ENCODE measurements around the gene UBE2H.

UBE2H gene

GRCh38 chr7:129949292-129950133 is 3.2 kb downstream of the UBE2H start:
- Histone ChIP-seq H3K9me3 (ENCODE audit: insufficient read depth, low read length) (no peaks in the 10 kb centered on the region), H3K36me3 (ENCODE audit: insufficient read depth, insufficient read length, low read length) (peaks cover 2% of the 10 kb centered on the region), H3K27me3 (ENCODE audit: insufficient read depth, insufficient read length) (no peaks in the 10 kb centered on the region), H3K4me3 (ENCODE audit: insufficient read length, low read depth) (peak overlapping the region; percentile 85), H3K9ac (ENCODE audit: insufficient read length, low read depth) (peak overlapping the region; percentile 69), H3K4me1 (ENCODE audit: insufficient read depth, insufficient read length) (no peaks in the 10 kb centered on the region)
- peak; percentile 80 for DNase-seq (ENCODE audit: low read depth, low spot score)
- TF ChIP-seq SUZ12 (IDR thresholded peaks at IDR 0.05; ENCODE audit: extremely low read depth, insufficient read depth, insufficient read length) (no peak), ZNF274 (IDR thresholded peaks at IDR 0.05; ENCODE audit: low read depth, low read length) (no peak), YY1 (IDR thresholded peaks at IDR 0.05; ENCODE audit: insufficient read depth, insufficient read length) (no peak)

GRCh38 chr7:129948877-129949291 is 3.9 kb downstream of the UBE2H start:
- DNase-seq (ENCODE audit: low read depth, low spot score): peak; percentile 90
- no peak overlapping the region for H3K9ac ChIP-seq (ENCODE audit: insufficient read length, low read depth)
- H3K36me3 ChIP-seq (ENCODE audit: insufficient read depth, insufficient read length, low read length): peaks cover 5% of the 10 kb centered on the region
- no peaks in the 10 kb centered on the region for H3K4me1 ChIP-seq (ENCODE audit: insufficient read depth, insufficient read length)
- no peaks in the 10 kb centered on the region for H3K9me3 ChIP-seq (ENCODE audit: insufficient read depth, low read length)
- TF ChIP-seq ZNF274 (IDR thresholded peaks at IDR 0.05; ENCODE audit: low read depth, low read length) (no peak), YY1 (IDR thresholded peaks at IDR 0.05; ENCODE audit: insufficient read depth, insufficient read length) (no peak), SUZ12 (IDR thresholded peaks at IDR 0.05; ENCODE audit: extremely low read depth, insufficient read depth, insufficient read length) (no peak)
- H3K4me3 ChIP-seq (ENCODE audit: insufficient read length, low read depth): no peak overlapping the region
- no peaks in the 10 kb centered on the region for H3K27me3 ChIP-seq (ENCODE audit: insufficient read depth, insufficient read length)

- DNase-seq (ENCODE audit: low read depth, low spot score): no peak
- no peak overlapping the region for H3K9ac ChIP-seq (ENCODE audit: insufficient read length, low read depth)
- H3K4me1 ChIP-seq (ENCODE audit: insufficient read depth, insufficient read length): no peaks in the 10 kb centered on the region
- H3K9me3 ChIP-seq (ENCODE audit: insufficient read depth, low read length): no peaks in the 10 kb centered on the region
- no peak for TF ChIP-seq YY1 (IDR thresholded peaks at IDR 0.05; ENCODE audit: insufficient read depth, insufficient read length)
- no peak for TF ChIP-seq SUZ12 (IDR thresholded peaks at IDR 0.05; ENCODE audit: extremely low read depth, insufficient read depth, insufficient read length)
- no peaks in the 10 kb centered on the region for H3K27me3 ChIP-seq (ENCODE audit: insufficient read depth, insufficient read length)
- H3K36me3 ChIP-seq (ENCODE audit: insufficient read depth, insufficient read length, low read length): peaks cover 5% of the 10 kb centered on the region
- H3K4me3 ChIP-seq (ENCODE audit: insufficient read length, low read depth): peak overlapping the region; percentile 11
Measured at GRCh38 chr7:129948338-129948737, 4.4 kb downstream of the UBE2H start.

GRCh38 chr7:129947701-129948100 is 5.1 kb downstream of the UBE2H start:
- no peak overlapping the region for H3K4me3 ChIP-seq (ENCODE audit: insufficient read length, low read depth)
- no peak for DNase-seq (ENCODE audit: low read depth, low spot score)
- H3K4me1 ChIP-seq (ENCODE audit: insufficient read depth, insufficient read length): no peaks in the 10 kb centered on the region
- peaks cover 5% of the 10 kb centered on the region for H3K36me3 ChIP-seq (ENCODE audit: insufficient read depth, insufficient read length, low read length)
- TF ChIP-seq ZNF274 (IDR thresholded peaks at IDR 0.05; ENCODE audit: low read depth, low read length) (no peak), SUZ12 (IDR thresholded peaks at IDR 0.05; ENCODE audit: extremely low read depth, insufficient read depth, insufficient read length) (no peak), YY1 (IDR thresholded peaks at IDR 0.05; ENCODE audit: insufficient read depth, insufficient read length) (no peak)
- H3K9me3 ChIP-seq (ENCODE audit: insufficient read depth, low read length): no peaks in the 10 kb centered on the region
- no peaks in the 10 kb centered on the region for H3K27me3 ChIP-seq (ENCODE audit: insufficient read depth, insufficient read length)
- H3K9ac ChIP-seq (ENCODE audit: insufficient read length, low read depth): no peak overlapping the region

DNA sequence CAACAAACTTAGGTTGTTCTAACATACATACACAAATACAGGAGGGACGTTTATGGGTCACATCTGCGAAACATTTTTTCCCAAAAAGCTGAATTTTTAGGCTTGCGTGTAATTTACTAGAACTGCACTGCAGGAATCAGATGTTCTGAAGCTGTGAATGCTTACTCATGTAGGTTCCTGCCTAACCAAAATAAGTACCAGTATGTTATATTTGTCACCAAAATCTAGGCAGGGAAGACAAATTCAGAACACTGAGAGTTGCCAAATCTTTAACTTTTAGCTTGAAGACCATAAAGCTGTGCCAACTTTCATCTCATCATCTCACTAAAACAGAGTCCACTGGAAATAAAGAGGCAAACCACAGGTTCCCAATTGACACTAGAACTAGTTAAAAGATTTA is 5.7 kb downstream of the UBE2H start:
- no peak overlapping the region for H3K4me3 ChIP-seq (ENCODE audit: insufficient read length, low read depth)
- H3K9ac ChIP-seq (ENCODE audit: insufficient read length, low read depth): no peak overlapping the region
- TF ChIP-seq ZNF274 (IDR thresholded peaks at IDR 0.05; ENCODE audit: low read depth, low read length): no peak
- TF ChIP-seq SUZ12 (IDR thresholded peaks at IDR 0.05; ENCODE audit: extremely low read depth, insufficient read depth, insufficient read length): no peak
- TF ChIP-seq YY1 (IDR thresholded peaks at IDR 0.05; ENCODE audit: insufficient read depth, insufficient read length): no peak
- no peak for DNase-seq (ENCODE audit: low read depth, low spot score)
- no peaks in the 10 kb centered on the region for H3K9me3 ChIP-seq (ENCODE audit: insufficient read depth, low read length)
- H3K4me1 ChIP-seq (ENCODE audit: insufficient read depth, insufficient read length): no peaks in the 10 kb centered on the region
- H3K27me3 ChIP-seq (ENCODE audit: insufficient read depth, insufficient read length): no peaks in the 10 kb centered on the region
- peaks cover 5% of the 10 kb centered on the region for H3K36me3 ChIP-seq (ENCODE audit: insufficient read depth, insufficient read length, low read length)

DNA sequence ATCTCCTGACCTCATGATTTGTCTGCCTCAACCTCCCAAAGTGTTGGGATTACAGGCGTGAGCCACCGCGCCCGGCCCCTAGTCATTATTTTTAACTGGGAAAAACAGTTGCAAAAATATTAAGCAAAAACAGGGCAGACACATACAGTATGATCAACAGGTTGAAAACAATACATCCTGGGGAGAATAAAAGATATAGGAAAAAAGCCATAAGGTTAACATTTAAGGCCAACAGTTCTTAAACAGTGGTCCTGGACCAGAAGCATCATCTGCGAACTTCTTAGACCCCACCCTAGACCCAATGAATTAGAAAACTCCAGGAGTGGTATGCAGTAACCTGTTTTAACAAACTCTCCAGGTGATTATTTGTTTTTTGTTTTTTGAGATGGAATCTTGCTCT is 6.5 kb downstream of the UBE2H start:
- no peaks in the 10 kb centered on the region for H3K4me1 ChIP-seq (ENCODE audit: insufficient read depth, insufficient read length)

DNA sequence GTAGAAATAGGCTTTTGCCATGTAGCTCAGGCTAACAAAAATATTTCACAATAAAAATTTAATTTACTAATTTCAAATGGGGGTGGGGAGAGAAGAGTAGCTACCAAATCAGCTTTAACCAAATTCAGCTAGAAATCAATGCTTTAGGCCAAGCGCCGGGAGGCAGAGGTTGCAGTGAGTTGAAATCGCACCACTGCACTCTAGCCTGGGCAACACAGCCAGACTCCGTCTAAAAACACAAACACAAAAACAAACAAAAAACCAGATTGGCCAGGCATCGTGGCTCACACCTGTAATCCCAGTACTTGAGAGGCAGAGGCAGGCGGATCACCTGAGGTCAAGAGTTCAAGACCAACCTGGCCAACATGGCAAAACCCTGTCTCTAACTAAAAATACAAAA is 9.4 kb downstream of the UBE2H start:
- H3K27me3 ChIP-seq (ENCODE audit: insufficient read depth, insufficient read length): no peaks in the 10 kb centered on the region
- H3K4me1 ChIP-seq (ENCODE audit: insufficient read depth, insufficient read length): peaks cover 2% of the 10 kb centered on the region
- H3K9me3 ChIP-seq (ENCODE audit: insufficient read depth, low read length): no peaks in the 10 kb centered on the region
- no peak for TF ChIP-seq SUZ12 (IDR thresholded peaks at IDR 0.05; ENCODE audit: extremely low read depth, insufficient read depth, insufficient read length)
- no peak for TF ChIP-seq ZNF274 (IDR thresholded peaks at IDR 0.05; ENCODE audit: low read depth, low read length)
- TF ChIP-seq YY1 (IDR thresholded peaks at IDR 0.05; ENCODE audit: insufficient read depth, insufficient read length): no peak
- DNase-seq (ENCODE audit: low read depth, low spot score): no peak
- no peak overlapping the region for H3K4me3 ChIP-seq (ENCODE audit: insufficient read length, low read depth)
- H3K36me3 ChIP-seq (ENCODE audit: insufficient read depth, insufficient read length, low read length): peaks cover 12% of the 10 kb centered on the region
- H3K9ac ChIP-seq (ENCODE audit: insufficient read length, low read depth): no peak overlapping the region

More for the DNA sequence above, 6.5 kb downstream of the UBE2H start:
- no peak overlapping the region for H3K9ac ChIP-seq (ENCODE audit: insufficient read length, low read depth)
- no peaks in the 10 kb centered on the region for H3K27me3 ChIP-seq (ENCODE audit: insufficient read depth, insufficient read length)
- no peak for DNase-seq (ENCODE audit: low read depth, low spot score)
- H3K4me3 ChIP-seq (ENCODE audit: insufficient read length, low read depth): no peak overlapping the region
- peaks cover 5% of the 10 kb centered on the region for H3K36me3 ChIP-seq (ENCODE audit: insufficient read depth, insufficient read length, low read length)
- no peak for TF ChIP-seq ZNF274 (IDR thresholded peaks at IDR 0.05; ENCODE audit: low read depth, low read length)
- no peak for TF ChIP-seq SUZ12 (IDR thresholded peaks at IDR 0.05; ENCODE audit: extremely low read depth, insufficient read depth, insufficient read length)
- no peak for TF ChIP-seq YY1 (IDR thresholded peaks at IDR 0.05; ENCODE audit: insufficient read depth, insufficient read length)
- no peaks in the 10 kb centered on the region for H3K9me3 ChIP-seq (ENCODE audit: insufficient read depth, low read length)

All from NT2/D1 (cell line).